SU-DHL-6 (cell line): ENCODE measurements around the gene C2CD4A.

Experiments
- EZH2phosphoT487 ChIP-seq: fragments of 200-600 bp; sonication (generic), shearing (Covaris generic); conservative IDR thresholded peaks from 2 replicates; pipeline ENCODE4 v1.6.1; 2018; ENCODE audit warnings: mild to moderate bottlenecking, antibody characterized with exemption, low read length, moderate library complexity, mixed read lengths
- TF ChIP-seq, protein P1 (sequence below): fragments of 200-600 bp; sonication (generic); IDR thresholded peaks from one replicate; pipeline ENCODE4 v1.5.1; 2017; ENCODE audit warnings: antibody characterized with exemption, mild to moderate bottlenecking, low read length, moderate library complexity; ENCODE audit not compliant: insufficient read depth, poor library complexity, severe bottlenecking

DNA sequence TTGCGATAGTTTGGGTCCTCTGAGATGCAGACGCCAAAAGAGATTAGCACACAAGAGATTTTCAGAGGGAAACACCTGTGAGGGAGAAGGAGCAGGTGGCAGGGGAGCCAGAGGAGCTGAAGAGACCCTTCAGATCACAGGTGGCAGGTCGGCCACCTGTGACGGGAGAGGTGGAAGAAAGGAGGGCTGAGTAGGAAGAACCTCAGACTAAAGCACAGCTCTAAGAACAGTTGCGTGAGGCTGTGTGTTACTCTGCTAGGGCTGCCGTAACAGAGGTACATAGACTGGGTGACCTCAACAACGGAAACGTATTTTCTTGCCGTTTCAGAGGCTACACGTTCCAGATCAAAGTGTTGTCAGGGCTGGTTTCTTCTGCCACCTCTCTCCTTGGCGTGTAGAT is 38.5 kb downstream of the C2CD4A start:
- TF ChIP-seq, protein P1, sequence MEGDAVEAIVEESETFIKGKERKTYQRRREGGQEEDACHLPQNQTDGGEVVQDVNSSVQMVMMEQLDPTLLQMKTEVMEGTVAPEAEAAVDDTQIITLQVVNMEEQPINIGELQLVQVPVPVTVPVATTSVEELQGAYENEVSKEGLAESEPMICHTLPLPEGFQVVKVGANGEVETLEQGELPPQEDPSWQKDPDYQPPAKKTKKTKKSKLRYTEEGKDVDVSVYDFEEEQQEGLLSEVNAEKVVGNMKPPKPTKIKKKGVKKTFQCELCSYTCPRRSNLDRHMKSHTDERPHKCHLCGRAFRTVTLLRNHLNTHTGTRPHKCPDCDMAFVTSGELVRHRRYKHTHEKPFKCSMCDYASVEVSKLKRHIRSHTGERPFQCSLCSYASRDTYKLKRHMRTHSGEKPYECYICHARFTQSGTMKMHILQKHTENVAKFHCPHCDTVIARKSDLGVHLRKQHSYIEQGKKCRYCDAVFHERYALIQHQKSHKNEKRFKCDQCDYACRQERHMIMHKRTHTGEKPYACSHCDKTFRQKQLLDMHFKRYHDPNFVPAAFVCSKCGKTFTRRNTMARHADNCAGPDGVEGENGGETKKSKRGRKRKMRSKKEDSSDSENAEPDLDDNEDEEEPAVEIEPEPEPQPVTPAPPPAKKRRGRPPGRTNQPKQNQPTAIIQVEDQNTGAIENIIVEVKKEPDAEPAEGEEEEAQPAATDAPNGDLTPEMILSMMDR, result no peak
- no peak for TF ChIP-seq EZH2phosphoT487
